WTC11 (cell line): ENCODE measurements around the gene CACNA2D3.

Source experiments
- CREB1 ChIP-seq: sonication (generic); formaldehyde crosslinking; IDR thresholded peaks from 2 replicates; pipeline ENCODE4 v1.8.0; 2023; ENCODE audit warnings: mild to moderate bottlenecking, missing genetic modification reagents
- ESRRA ChIP-seq: sonication (generic); formaldehyde crosslinking; IDR thresholded peaks from 2 replicates; pipeline ENCODE4 v1.8.1; 2022; ENCODE audit warnings: mild to moderate bottlenecking, missing genetic modification reagents, borderline replicate concordance
- FOXJ3 ChIP-seq: sonication (generic); formaldehyde crosslinking; IDR thresholded peaks from 2 replicates; pipeline ENCODE4 v1.9.0; 2021; ENCODE audit warnings: missing genetic modification reagents, mild to moderate bottlenecking, borderline replicate concordance
- FOXP1 ChIP-seq: sonication (generic); formaldehyde crosslinking; IDR thresholded peaks from 2 replicates; pipeline ENCODE4 v1.8.0; 2022; ENCODE audit warnings: missing genetic modification reagents, mild to moderate bottlenecking, moderate library complexity, borderline replicate concordance
- ZNF317 ChIP-seq: sonication (generic); formaldehyde crosslinking; IDR thresholded peaks from 2 replicates; pipeline ENCODE4 v1.8.1; 2023; ENCODE audit warnings: low read depth, mild to moderate bottlenecking, moderate library complexity, missing genetic modification reagents, borderline replicate concordance
- ZNF423 ChIP-seq: fragments of 250-450 bp; sonication (Bioruptor Pico); IDR thresholded peaks from 2 replicates; pipeline ENCODE4 v2.1.2; 2022; ENCODE audit warnings: mild to moderate bottlenecking, moderate library complexity
- TF ChIP-seq, protein P1 (sequence below): sonication (generic); formaldehyde crosslinking; IDR thresholded peaks from 2 replicates; pipeline ENCODE4 v1.8.1; 2023; ENCODE audit warnings: mild to moderate bottlenecking, missing genetic modification reagents, borderline replicate concordance
- TF ChIP-seq, protein P2 (sequence below): fragments of 250-450 bp; sonication (Bioruptor Pico); IDR thresholded peaks from 2 replicates; pipeline ENCODE4 v1.9.0; 2021; ENCODE audit warnings: mild to moderate bottlenecking
- TF ChIP-seq, protein P3 (sequence below): fragments of 200-600 bp; IDR thresholded peaks from 2 replicates; pipeline ENCODE4 v1.8.0; 2022; ENCODE audit warnings: antibody characterized with exemption
- TF ChIP-seq, protein P4 (sequence below): sonication (generic); formaldehyde crosslinking; IDR thresholded peaks from 2 replicates; pipeline ENCODE4 v1.8.1; 2023; ENCODE audit warnings: mild to moderate bottlenecking, moderate library complexity, missing genetic modification reagents

DNA sequence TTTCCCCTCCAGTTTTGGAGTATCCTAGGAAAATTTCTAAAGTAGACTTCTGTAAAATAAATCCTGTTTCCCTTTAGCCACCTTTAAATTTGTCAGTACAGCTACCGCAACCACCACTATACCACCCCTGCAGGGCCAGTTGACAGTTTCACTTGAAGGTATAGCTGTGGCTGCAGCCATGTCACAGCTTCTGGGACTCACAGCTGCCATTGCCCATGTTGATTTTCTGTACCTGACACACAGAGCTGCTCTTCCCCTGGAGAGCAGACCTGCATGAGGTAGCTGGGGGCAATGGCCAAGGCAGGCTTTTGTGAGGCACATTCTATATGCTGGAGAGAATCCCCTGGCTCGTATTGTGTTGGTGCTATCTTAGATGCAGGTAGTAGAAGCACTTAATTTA lies 460.1 kb downstream of the CACNA2D3 start:
- TF ChIP-seq, protein P1, sequence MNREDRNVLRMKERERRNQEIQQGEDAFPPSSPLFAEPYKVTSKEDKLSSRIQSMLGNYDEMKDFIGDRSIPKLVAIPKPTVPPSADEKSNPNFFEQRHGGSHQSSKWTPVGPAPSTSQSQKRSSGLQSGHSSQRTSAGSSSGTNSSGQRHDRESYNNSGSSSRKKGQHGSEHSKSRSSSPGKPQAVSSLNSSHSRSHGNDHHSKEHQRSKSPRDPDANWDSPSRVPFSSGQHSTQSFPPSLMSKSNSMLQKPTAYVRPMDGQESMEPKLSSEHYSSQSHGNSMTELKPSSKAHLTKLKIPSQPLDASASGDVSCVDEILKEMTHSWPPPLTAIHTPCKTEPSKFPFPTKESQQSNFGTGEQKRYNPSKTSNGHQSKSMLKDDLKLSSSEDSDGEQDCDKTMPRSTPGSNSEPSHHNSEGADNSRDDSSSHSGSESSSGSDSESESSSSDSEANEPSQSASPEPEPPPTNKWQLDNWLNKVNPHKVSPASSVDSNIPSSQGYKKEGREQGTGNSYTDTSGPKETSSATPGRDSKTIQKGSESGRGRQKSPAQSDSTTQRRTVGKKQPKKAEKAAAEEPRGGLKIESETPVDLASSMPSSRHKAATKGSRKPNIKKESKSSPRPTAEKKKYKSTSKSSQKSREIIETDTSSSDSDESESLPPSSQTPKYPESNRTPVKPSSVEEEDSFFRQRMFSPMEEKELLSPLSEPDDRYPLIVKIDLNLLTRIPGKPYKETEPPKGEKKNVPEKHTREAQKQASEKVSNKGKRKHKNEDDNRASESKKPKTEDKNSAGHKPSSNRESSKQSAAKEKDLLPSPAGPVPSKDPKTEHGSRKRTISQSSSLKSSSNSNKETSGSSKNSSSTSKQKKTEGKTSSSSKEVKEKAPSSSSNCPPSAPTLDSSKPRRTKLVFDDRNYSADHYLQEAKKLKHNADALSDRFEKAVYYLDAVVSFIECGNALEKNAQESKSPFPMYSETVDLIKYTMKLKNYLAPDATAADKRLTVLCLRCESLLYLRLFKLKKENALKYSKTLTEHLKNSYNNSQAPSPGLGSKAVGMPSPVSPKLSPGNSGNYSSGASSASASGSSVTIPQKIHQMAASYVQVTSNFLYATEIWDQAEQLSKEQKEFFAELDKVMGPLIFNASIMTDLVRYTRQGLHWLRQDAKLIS (CRISPR knock-in tag): no peak
- no peak for TF ChIP-seq FOXP1 (CRISPR knock-in tag)
- TF ChIP-seq, protein P2, sequence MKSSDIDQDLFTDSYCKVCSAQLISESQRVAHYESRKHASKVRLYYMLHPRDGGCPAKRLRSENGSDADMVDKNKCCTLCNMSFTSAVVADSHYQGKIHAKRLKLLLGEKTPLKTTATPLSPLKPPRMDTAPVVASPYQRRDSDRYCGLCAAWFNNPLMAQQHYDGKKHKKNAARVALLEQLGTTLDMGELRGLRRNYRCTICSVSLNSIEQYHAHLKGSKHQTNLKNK (CRISPR knock-in tag): no peak
- TF ChIP-seq, protein P3, sequence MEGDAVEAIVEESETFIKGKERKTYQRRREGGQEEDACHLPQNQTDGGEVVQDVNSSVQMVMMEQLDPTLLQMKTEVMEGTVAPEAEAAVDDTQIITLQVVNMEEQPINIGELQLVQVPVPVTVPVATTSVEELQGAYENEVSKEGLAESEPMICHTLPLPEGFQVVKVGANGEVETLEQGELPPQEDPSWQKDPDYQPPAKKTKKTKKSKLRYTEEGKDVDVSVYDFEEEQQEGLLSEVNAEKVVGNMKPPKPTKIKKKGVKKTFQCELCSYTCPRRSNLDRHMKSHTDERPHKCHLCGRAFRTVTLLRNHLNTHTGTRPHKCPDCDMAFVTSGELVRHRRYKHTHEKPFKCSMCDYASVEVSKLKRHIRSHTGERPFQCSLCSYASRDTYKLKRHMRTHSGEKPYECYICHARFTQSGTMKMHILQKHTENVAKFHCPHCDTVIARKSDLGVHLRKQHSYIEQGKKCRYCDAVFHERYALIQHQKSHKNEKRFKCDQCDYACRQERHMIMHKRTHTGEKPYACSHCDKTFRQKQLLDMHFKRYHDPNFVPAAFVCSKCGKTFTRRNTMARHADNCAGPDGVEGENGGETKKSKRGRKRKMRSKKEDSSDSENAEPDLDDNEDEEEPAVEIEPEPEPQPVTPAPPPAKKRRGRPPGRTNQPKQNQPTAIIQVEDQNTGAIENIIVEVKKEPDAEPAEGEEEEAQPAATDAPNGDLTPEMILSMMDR: no peak
- TF ChIP-seq CREB1 (CRISPR knock-in tag): no peak
- TF ChIP-seq FOXJ3: no peak
- TF ChIP-seq ESRRA (CRISPR knock-in tag): no peak
- TF ChIP-seq ZNF423 (CRISPR knock-in tag): no peak
- no peak for TF ChIP-seq ZNF317
- TF ChIP-seq, protein P4, sequence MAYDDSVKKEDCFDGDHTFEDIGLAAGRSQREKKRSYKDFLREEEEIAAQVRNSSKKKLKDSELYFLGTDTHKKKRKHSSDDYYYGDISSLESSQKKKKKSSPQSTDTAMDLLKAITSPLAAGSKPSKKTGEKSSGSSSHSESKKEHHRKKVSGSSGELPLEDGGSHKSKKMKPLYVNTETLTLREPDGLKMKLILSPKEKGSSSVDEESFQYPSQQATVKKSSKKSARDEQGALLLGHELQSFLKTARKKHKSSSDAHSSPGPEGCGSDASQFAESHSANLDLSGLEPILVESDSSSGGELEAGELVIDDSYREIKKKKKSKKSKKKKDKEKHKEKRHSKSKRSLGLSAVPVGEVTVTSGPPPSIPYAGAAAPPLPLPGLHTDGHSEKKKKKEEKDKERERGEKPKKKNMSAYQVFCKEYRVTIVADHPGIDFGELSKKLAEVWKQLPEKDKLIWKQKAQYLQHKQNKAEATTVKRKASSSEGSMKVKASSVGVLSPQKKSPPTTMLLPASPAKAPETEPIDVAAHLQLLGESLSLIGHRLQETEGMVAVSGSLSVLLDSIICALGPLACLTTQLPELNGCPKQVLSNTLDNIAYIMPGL (CRISPR knock-in tag): no peak
